GM23248 (cell line): ENCODE measurements around the gene EHD4.

Source experiments
- EZH2 ChIP-seq: fragments of 200-600 bp; sonication (generic); IDR thresholded peaks from 2 replicates; pipeline ENCODE4 v1.6.1; 2018; ENCODE audit warnings: antibody characterized with exemption, mild to moderate bottlenecking; ENCODE audit not compliant: insufficient read depth, poor library complexity, severe bottlenecking
- EZH2phosphoT487 ChIP-seq: fragments of 200-600 bp; sonication (generic); IDR thresholded peaks from 2 replicates; pipeline ENCODE4 v1.6.1; 2018; ENCODE audit warnings: antibody characterized with exemption, moderate library complexity, mild to moderate bottlenecking, low read depth; ENCODE audit not compliant: insufficient read depth

GRCh38 chr15:41905036-41905793, 67.1 kb downstream of the EHD4 start:
- no peak for TF ChIP-seq EZH2
- no peak for TF ChIP-seq EZH2phosphoT487
